Loucy (cell line): ENCODE measurements around the gene MGAT4B.

ENCODE experiments used
- CTCF ChIP-seq: fragments of 200-600 bp; sonication (generic); conservative IDR thresholded peaks from 2 replicates; pipeline ENCODE4 v1.5.1; 2014; ENCODE audit warnings: mild to moderate bottlenecking, antibody characterized with exemption, low read length
- EZH2phosphoT487 ChIP-seq: fragments of 200-600 bp; IDR thresholded peaks from 2 replicates; pipeline ENCODE4 v1.6.1; 2018; ENCODE audit warnings: antibody characterized with exemption, mild to moderate bottlenecking, moderate library complexity, borderline replicate concordance

GRCh38 chr5:179764056-179764455 is 42.6 kb downstream of the MGAT4B start:
- TF ChIP-seq CTCF (no peak), EZH2phosphoT487 (no peak)
